VCaP (cell line): ENCODE results near the gene ARHGAP22.

Experiments
- H3K27ac ChIP-seq: fragments of 450-650 bp; 2 replicates; pipeline ENCODE4 v1.5.1; 2017
- CTCF ChIP-seq: fragments of 450-650 bp; conservative IDR thresholded peaks from 2 replicates; pipeline ENCODE4 v1.5.1; 2017; ENCODE audit warnings: mild to moderate bottlenecking, moderate library complexity

Gene ARHGAP22

GRCh38 chr10:48474765-48475365, 130.0 kb downstream of the ARHGAP22 start:
- no peak for TF ChIP-seq CTCF

GRCh38 chr10:48473704-48474103, 131.2 kb downstream of the ARHGAP22 start:
- no peak for TF ChIP-seq CTCF
- H3K27ac ChIP-seq = no peak overlapping the region

More at GRCh38 chr10:48474765-48475365, 130.0 kb downstream of the ARHGAP22 start:
- no peak overlapping the region for H3K27ac ChIP-seq

- TF ChIP-seq CTCF = no peak
- H3K27ac ChIP-seq = no peak overlapping the region
Measured at GRCh38 chr10:48472501-48473069, 132.3 kb downstream of the ARHGAP22 start.

- TF ChIP-seq CTCF = no peak
- no peak overlapping the region for H3K27ac ChIP-seq
Measured at GRCh38 chr10:48470893-48471805, 133.7 kb downstream of the ARHGAP22 start.

- no peak overlapping the region for H3K27ac ChIP-seq
- no peak for TF ChIP-seq CTCF
Measured at GRCh38 chr10:48470115-48470892, 134.6 kb downstream of the ARHGAP22 start.

GRCh38 chr10:48469516-48470020, 135.3 kb downstream of the ARHGAP22 start:
- no peak overlapping the region for H3K27ac ChIP-seq

More at GRCh38 chr10:48469516-48470020, 135.3 kb downstream of the ARHGAP22 start:
- TF ChIP-seq CTCF = no peak
